PC-9 (cell line): Measurements from ENCODE around the gene ACTR3. TPM values are rescaled to one million over a fixed set of nuclear protein-coding genes. Genes with fewer than 3 reads are reported as not detected.

ENCODE experiments used
- BruUV-seq: library from RNA; stranded (reverse); fragments of 400-500 nt; replicated peaks from 2 replicates; lab custom pipeline; 2021; lab: Mats Ljungman, UMichigan
- CTCF ChIA-PET: fragments of 300-600 bp; sonication (Branson Sonifier 250); formaldehyde crosslinking; loops from one replicate; lab custom pipeline; 2022; ENCODE audit warnings: antibody characterized with exemption; lab: Charles Lee
- POLR2A ChIA-PET: fragments of 300-600 bp; sonication (Branson Sonifier 250); formaldehyde crosslinking; loops from one replicate; lab custom pipeline; 2022; ENCODE audit warnings: antibody characterized with exemption; ENCODE audit not compliant: unreplicated experiment; lab: Charles Lee
- DNase-seq, 2 experiments: peaks; one replicate each; pipeline versions ENCODE4 v3.0.0 to v3.0.0-alpha.2; 2015 to 2022; ENCODE audit warnings: mixed read lengths in 1 of 2
- H2AFZ ChIP-seq: fragments of 200-600 bp; sonication (generic); 2 replicates; pipeline ENCODE4 v1.8.1; 2017; ENCODE audit warnings: antibody characterized with exemption
- H3F3A ChIP-seq: fragments of 200-600 bp; sonication (generic); 2 replicates; pipeline ENCODE4 v1.8.1; 2017; ENCODE audit warnings: antibody characterized with exemption, mild to moderate bottlenecking, low read depth; ENCODE audit not compliant: insufficient read depth
- H3K27ac ChIP-seq: fragments of 200-600 bp; sonication (generic); 2 replicates; pipeline ENCODE4 v1.6.1; 2016; ENCODE audit warnings: mixed run types
- H3K27me3 ChIP-seq: fragments of 200-600 bp; sonication (generic); 2 replicates; pipeline ENCODE4 v1.6.1; 2016; ENCODE audit warnings: low read depth, mixed run types; ENCODE audit not compliant: insufficient read depth
- H3K36me3 ChIP-seq: fragments of 200-600 bp; sonication (generic); 2 replicates; pipeline ENCODE4 v1.6.1; 2016; ENCODE audit warnings: low read depth, mixed run types
- H3K4me1 ChIP-seq: fragments of 200-600 bp; sonication (generic); replicated peaks from 2 replicates; pipeline ENCODE4 v1.6.1; 2016; ENCODE audit warnings: mixed run types; ENCODE audit not compliant: insufficient read depth
- H3K4me2 ChIP-seq: fragments of 200-600 bp; sonication (generic); 2 replicates; pipeline ENCODE4 v1.6.1; 2017; ENCODE audit warnings: mixed run types
- H3K4me3 ChIP-seq: fragments of 200-600 bp; sonication (generic); 2 replicates; pipeline ENCODE4 v1.6.1; 2016; ENCODE audit warnings: mixed run types
- H3K79me2 ChIP-seq: fragments of 200-600 bp; sonication (generic); 2 replicates; pipeline ENCODE4 v1.6.1; 2017; ENCODE audit warnings: low read depth, mixed run types
- H3K9me2 ChIP-seq: fragments of 200-600 bp; sonication (generic); 2 replicates; pipeline ENCODE4 v1.8.1; 2017; ENCODE audit warnings: mild to moderate bottlenecking; ENCODE audit not compliant: insufficient read depth
- H3K9me3 ChIP-seq: fragments of 200-600 bp; sonication (generic); 2 replicates; pipeline ENCODE4 v1.8.1; 2016; ENCODE audit warnings: low read depth; ENCODE audit not compliant: insufficient read depth
- H4K20me1 ChIP-seq: fragments of 200-600 bp; sonication (generic); 2 replicates; pipeline ENCODE4 v1.8.1; 2017; ENCODE audit not compliant: insufficient read depth
- CTCF ChIP-seq: fragments of 200-600 bp; sonication (generic); conservative IDR thresholded peaks from 2 replicates; pipeline ENCODE4 v1.6.1; 2017; ENCODE audit warnings: mixed run types, antibody characterized with exemption, mild to moderate bottlenecking, moderate library complexity
- EZH2 ChIP-seq: fragments of 200-600 bp; sonication (generic); IDR thresholded peaks from 2 replicates; pipeline ENCODE4 v1.8.0; 2017; ENCODE audit warnings: antibody characterized with exemption, low read depth
- intact Hi-C: fragments of 100-400 bp; cut with micrococcal nuclease; formaldehyde crosslinking; loops from one replicate; pipeline ENCODE4 v1.10.0; 2022; ENCODE audit not compliant: unreplicated experiment
- total RNA-seq: library from RNA; stranded (reverse); gene quantifications from 2 replicates; pipeline ENCODE4 v1.2.3, GENCODE V29; 2021

ACTR3 gene
- total RNA-seq, 1 experiment from 2014 or later = 222 TPM

- Histone ChIP-seq H2AFZ (peak overlapping the region; percentile 67; the same call in 1 of the 2 replicates), H3K27ac (peak overlapping the region; percentile 35; the same call in 1 of the 2 replicates), H3K36me3 (no peaks in the 10 kb centered on the region), H3K27me3 (no peaks in the 10 kb centered on the region), H3K9me2 (no peaks in the 10 kb centered on the region), H3K79me2 (no peaks in the 10 kb centered on the region), H3K4me1 (peaks cover 8% of the 10 kb centered on the region), H4K20me1 (no peaks in the 10 kb centered on the region), H3F3A (no peaks in the 10 kb centered on the region), H3K4me3 (no peak overlapping the region), H3K4me2 (peak overlapping the region; percentile 34; the same call in 1 of the 2 replicates), H3K9me3 (no peaks in the 10 kb centered on the region)
- BruUV-seq = no TSS peak
- ChIA-PET CTCF (no interaction called here), POLR2A (no interaction called here)
- peak in 1 of 2 experiments; percentile 76 for DNase-seq
- no peak for TF ChIP-seq CTCF
- no peak for TF ChIP-seq EZH2
- intact Hi-C loops = no loop called here
Measured at GRCh38 chr2:113848758-113849415, 41.0 kb upstream of the ACTR3 start.

GRCh38 chr2:113850687-113851086, 39.2 kb upstream of the ACTR3 start:
- intact Hi-C loops = no loop called here

GRCh38 chr2:113851640-113852039, 38.2 kb upstream of the ACTR3 start:
- Histone ChIP-seq H3K79me2 (no peaks in the 10 kb centered on the region), H3K36me3 (no peaks in the 10 kb centered on the region), H3F3A (no peaks in the 10 kb centered on the region), H3K4me1 (peaks cover 8% of the 10 kb centered on the region), H3K4me3 (no peak overlapping the region), H3K9me2 (no peaks in the 10 kb centered on the region), H2AFZ (no peak overlapping the region), H4K20me1 (no peaks in the 10 kb centered on the region), H3K4me2 (no peak overlapping the region), H3K27me3 (no peaks in the 10 kb centered on the region), H3K27ac (no peak overlapping the region), H3K9me3 (no peaks in the 10 kb centered on the region)
- no peak for DNase-seq
- CTCF ChIA-PET = no interaction called here
- POLR2A ChIA-PET = no interaction called here
- TF ChIP-seq CTCF (no peak), EZH2 (no peak)
- BruUV-seq = no TSS peak
- intact Hi-C loops = no loop called here

More at GRCh38 chr2:113850687-113851086, 39.2 kb upstream of the ACTR3 start:
- no peaks in the 10 kb centered on the region for H3F3A ChIP-seq
- no peaks in the 10 kb centered on the region for H3K36me3 ChIP-seq
- H3K4me1 ChIP-seq = peaks cover 8% of the 10 kb centered on the region
- no peaks in the 10 kb centered on the region for H3K27me3 ChIP-seq
- no peaks in the 10 kb centered on the region for H3K9me3 ChIP-seq
- no peak overlapping the region for H3K27ac ChIP-seq
- no peaks in the 10 kb centered on the region for H3K9me2 ChIP-seq
- no peak overlapping the region for H2AFZ ChIP-seq
- no peaks in the 10 kb centered on the region for H3K79me2 ChIP-seq
- TF ChIP-seq CTCF (no peak), EZH2 (no peak)
- ChIA-PET POLR2A (interaction anchor here (0.5 kb wide), 1 partner anchor 93 kb away, joined by 3 read pairs; no protein-coding TSS in a partner anchor), CTCF (no interaction called here)
- DNase-seq = no peak
- no peak overlapping the region for H3K4me3 ChIP-seq
- H3K4me2 ChIP-seq = no peak overlapping the region
- no peaks in the 10 kb centered on the region for H4K20me1 ChIP-seq
- no TSS peak for BruUV-seq
